ENCODE data around the gene UNC93A.

Gene UNC93A

GRCh38 chr6:167345960-167346359 is 54.8 kb downstream of the UNC93A start:
- Histone ChIP-seq H3K36me3 (ENCODE audit: control insufficient read depth, insufficient read depth, low read length) (no peaks in the 10 kb centered on the region), H3K27me3 (replicated peaks; ENCODE audit: control insufficient read depth, insufficient read depth, low read length) (peaks cover 3% of the 10 kb centered on the region), H3K4me3 (replicated peaks; ENCODE audit: low read depth, low read length) (no peak overlapping the region)
- DNase-seq (ENCODE audit: extremely low read depth, insufficient read length): no peak
- no peak for TF ChIP-seq CTCF (IDR thresholded peaks at IDR 0.05; ENCODE audit: insufficient read depth, low read length, poor library complexity, severe bottlenecking)

- Histone ChIP-seq H3K36me3 (ENCODE audit: control insufficient read depth, insufficient read depth, low read length) (no peaks in the 10 kb centered on the region), H3K27me3 (replicated peaks; ENCODE audit: control insufficient read depth, insufficient read depth, low read length) (no peaks in the 10 kb centered on the region; the same call in 1 of the 2 replicates), H3K4me3 (replicated peaks; ENCODE audit: low read depth, low read length) (no peak overlapping the region)
- no peak for DNase-seq (ENCODE audit: extremely low read depth, insufficient read length)
- TF ChIP-seq CTCF (IDR thresholded peaks at IDR 0.05; ENCODE audit: insufficient read depth, low read length, poor library complexity, severe bottlenecking): no peak
Measured at GRCh38 chr6:167347226-167347625, 56.1 kb downstream of the UNC93A start.

- no peak for DNase-seq (ENCODE audit: extremely low read depth, insufficient read length)
- no peaks in the 10 kb centered on the region; the same call in 1 of the 2 replicates for H3K27me3 ChIP-seq (replicated peaks; ENCODE audit: control insufficient read depth, insufficient read depth, low read length)
Measured at GRCh38 chr6:167349631-167350274, 58.6 kb downstream of the UNC93A start.

GRCh38 chr6:167350275-167350696 is 59.2 kb downstream of the UNC93A start:
- H3K4me3 ChIP-seq (replicated peaks; ENCODE audit: low read depth, low read length): no peak overlapping the region
- TF ChIP-seq CTCF (IDR thresholded peaks at IDR 0.05; ENCODE audit: insufficient read depth, low read length, poor library complexity, severe bottlenecking): no peak

More at GRCh38 chr6:167349631-167350274, 58.6 kb downstream of the UNC93A start:
- Histone ChIP-seq H3K4me3 (replicated peaks; ENCODE audit: low read depth, low read length) (no peak overlapping the region), H3K36me3 (ENCODE audit: control insufficient read depth, insufficient read depth, low read length) (no peaks in the 10 kb centered on the region)
- TF ChIP-seq CTCF (IDR thresholded peaks at IDR 0.05; ENCODE audit: insufficient read depth, low read length, poor library complexity, severe bottlenecking): no peak

GRCh38 chr6:167350731-167351655 is 59.9 kb downstream of the UNC93A start:
- H3K36me3 ChIP-seq (ENCODE audit: control insufficient read depth, insufficient read depth, low read length): no peaks in the 10 kb centered on the region
- DNase-seq (ENCODE audit: extremely low read depth, insufficient read length): peak; percentile 74
- peak overlapping the region; percentile 35 for H3K4me3 ChIP-seq (replicated peaks; ENCODE audit: low read depth, low read length)
- peak; percentile 81 for TF ChIP-seq CTCF (IDR thresholded peaks at IDR 0.05; ENCODE audit: insufficient read depth, low read length, poor library complexity, severe bottlenecking)
- H3K27me3 ChIP-seq (replicated peaks; ENCODE audit: control insufficient read depth, insufficient read depth, low read length): no peaks in the 10 kb centered on the region; the same call in 1 of the 2 replicates

More at GRCh38 chr6:167350275-167350696, 59.2 kb downstream of the UNC93A start:
- no peaks in the 10 kb centered on the region for H3K36me3 ChIP-seq (ENCODE audit: control insufficient read depth, insufficient read depth, low read length)
- no peak for DNase-seq (ENCODE audit: extremely low read depth, insufficient read length)
- no peaks in the 10 kb centered on the region; the same call in 1 of the 2 replicates for H3K27me3 ChIP-seq (replicated peaks; ENCODE audit: control insufficient read depth, insufficient read depth, low read length)
